Measurements from ENCODE around the gene EEPD1.
"Not testable (repeated sequence)": the region's sequence is repeated elsewhere in the genome, so short reads cannot be mapped to it uniquely, and the experiment has no call there.

Gene EEPD1

GRCh38 chr7:36114355-36114754 lies 38.7 kb upstream of the EEPD1 start:
- TF ChIP-seq CTCF (IDR thresholded peaks at IDR 0.05; ENCODE audit: extremely low read depth, missing control alignments) = no peak
- no peak for DNase-seq (ENCODE audit: low spot score)

GRCh38 chr7:36115448-36116321 lies 37.4 kb upstream of the EEPD1 start:
- TF ChIP-seq CTCF (IDR thresholded peaks at IDR 0.05; ENCODE audit: extremely low read depth, missing control alignments) = no peak
- DNase-seq (ENCODE audit: low spot score) = peak; percentile 74

GRCh38 chr7:36116347-36117202 lies 36.5 kb upstream of the EEPD1 start:
- TF ChIP-seq CTCF (IDR thresholded peaks at IDR 0.05; ENCODE audit: extremely low read depth, missing control alignments) = no peak
- DNase-seq (ENCODE audit: low spot score) = no peak

GRCh38 chr7:36117203-36117840 lies 35.7 kb upstream of the EEPD1 start:
- no peak for DNase-seq (ENCODE audit: low spot score)
- no peak for TF ChIP-seq CTCF (IDR thresholded peaks at IDR 0.05; ENCODE audit: extremely low read depth, missing control alignments)

- no peak for DNase-seq (ENCODE audit: low spot score)
Observed at GRCh38 chr7:36118344-36118743, 34.7 kb upstream of the EEPD1 start.

GRCh38 chr7:36119005-36119706 lies 33.9 kb upstream of the EEPD1 start:
- no peak for TF ChIP-seq CTCF (IDR thresholded peaks at IDR 0.05; ENCODE audit: extremely low read depth, missing control alignments)
- DNase-seq (ENCODE audit: low spot score) = no peak

More at GRCh38 chr7:36118344-36118743, 34.7 kb upstream of the EEPD1 start:
- no peak for TF ChIP-seq CTCF (IDR thresholded peaks at IDR 0.05; ENCODE audit: extremely low read depth, missing control alignments)

GRCh38 chr7:36119983-36120646 lies 32.9 kb upstream of the EEPD1 start:
- DNase-seq (ENCODE audit: low spot score) = not testable (repeated sequence)

- not testable (repeated sequence) for DNase-seq (ENCODE audit: low spot score)
Observed at GRCh38 chr7:36125630-36126029, 27.4 kb upstream of the EEPD1 start.
